Keratinocyte (primary cell): ENCODE results near the gene RNF175. TPM values are rescaled to one million over a fixed set of nuclear protein-coding genes. Genes with fewer than 3 reads are reported as not detected.

Source experiments
- DNase-seq: peaks from one replicate; pipeline ENCODE4 v3.0.0-alpha.2; 2011; ENCODE audit warnings: low read depth, missing footprints, low spot score
- FAIRE-seq: peaks from 2 replicates; lab custom pipeline; 2011; peaks lifted over from hg19 to GRCh38; lab: Jason Lieb, UNC
- H2AFZ ChIP-seq: 2 replicates; pipeline ENCODE4 v1.6.0; 2012; ENCODE audit warnings: low read length, control low read depth, inconsistent platforms; ENCODE audit not compliant: control insufficient read depth
- H3K27ac ChIP-seq: 2 replicates; pipeline ENCODE4 v1.5.1; 2011; ENCODE audit warnings: low read length; ENCODE audit not compliant: control insufficient read depth, insufficient read depth
- H3K27me3 ChIP-seq: 3 replicates; pipeline ENCODE4 v1.6.0; 2011; ENCODE audit warnings: low read length; ENCODE audit not compliant: control insufficient read depth, insufficient read depth; ENCODE audit errors: extremely low read depth
- H3K36me3 ChIP-seq, 2 experiments: 2 replicates in 1 of 2; 3 replicates in 1 of 2; pipeline ENCODE4 v1.5.1; 2011; ENCODE audit warnings: low read length in 2 of 2, mild to moderate bottlenecking in 1 of 2; ENCODE audit not compliant: control insufficient read depth in 2 of 2, insufficient read depth in 2 of 2; ENCODE audit errors: extremely low read depth in 1 of 2
- H3K4me1 ChIP-seq: 3 replicates; pipeline ENCODE4 v1.5.1; 2011; ENCODE audit warnings: low read length; ENCODE audit not compliant: control insufficient read depth, insufficient read depth; ENCODE audit errors: extremely low read depth
- H3K4me2 ChIP-seq: 3 replicates; pipeline ENCODE4 v1.6.0; 2011; ENCODE audit warnings: low read depth, low read length; ENCODE audit not compliant: control insufficient read depth, insufficient read depth; ENCODE audit errors: extremely low read depth
- H3K4me3 ChIP-seq, 3 experiments: fragments of 200-600 bp in 1 of 3; sonication (generic) in 1 of 3; 2 replicates in 2 of 3; 3 replicates in 1 of 3; pipeline ENCODE4 v1.5.1; 2011 to 2016; ENCODE audit warnings: low read length in 3 of 3, mild to moderate bottlenecking in 3 of 3, control low read depth in 2 of 3, inconsistent platforms in 1 of 3, low read depth in 1 of 3, mixed read lengths in 1 of 3, mixed run types in 1 of 3, moderate library complexity in 1 of 3; ENCODE audit not compliant: control insufficient read depth in 2 of 3, insufficient read depth in 2 of 3; ENCODE audit errors: extremely low read depth in 1 of 3
- H3K79me2 ChIP-seq: 2 replicates; pipeline ENCODE4 v1.6.0; 2012; ENCODE audit warnings: low read length; ENCODE audit not compliant: control insufficient read depth, insufficient read depth
- H3K9ac ChIP-seq: 3 replicates; pipeline ENCODE4 v1.6.0; 2011; ENCODE audit warnings: low read length; ENCODE audit not compliant: control insufficient read depth, insufficient read depth; ENCODE audit errors: extremely low read depth
- H3K9me1 ChIP-seq: 3 replicates; pipeline ENCODE4 v1.6.0; 2011; ENCODE audit warnings: low read length; ENCODE audit not compliant: control insufficient read depth, insufficient read depth; ENCODE audit errors: extremely low read depth
- H3K9me3 ChIP-seq: 2 replicates; pipeline ENCODE4 v1.5.1; 2012; ENCODE audit warnings: low read depth, low read length; ENCODE audit not compliant: control insufficient read depth
- H4K20me1 ChIP-seq: 3 replicates; pipeline ENCODE4 v1.6.0; 2011; ENCODE audit warnings: low read length; ENCODE audit not compliant: control insufficient read depth, insufficient read depth; ENCODE audit errors: extremely low read depth
- EZH2 ChIP-seq: IDR thresholded peaks from one replicate; pipeline ENCODE4 v1.6.1; 2012; ENCODE audit warnings: inconsistent platforms, mild to moderate bottlenecking, low read length, moderate library complexity
- dilution Hi-C: fragments of 300-500 bp; cut with MboI; formaldehyde crosslinking; loops from one replicate; pipeline ENCODE4 v1.7.0; 2020; ENCODE audit warnings: low sequenced_read_pairs; ENCODE audit not compliant: extremely low pct_ligation_motif_present
- polyA minus RNA-seq, 3 experiments: library from RNA; depleted of rRNA, polyadenylated mRNA; stranded (reverse); fragments of >200 nt; gene quantifications; 1 replicate in 1 of 3; 2 replicates in 1 of 3; 3 replicates in 1 of 3; pipeline ENCODE4 v1.2.3, GENCODE V29; 2011
- polyA plus RNA-seq, 5 experiments: library from polyadenylated mRNA; depleted of rRNA in 3 of 5; stranded (reverse) in 3 of 5; stranded (forward) in 1 of 5; unstranded in 1 of 5; fragments of >200 nt; gene quantifications; 1 replicate in 1 of 5; 2 replicates in 3 of 5; 3 replicates in 1 of 5; pipeline versions ENCODE4 v1.2.1 to v1.2.3, GENCODE V29; 2011 to 2012; ENCODE audit warnings: missing spikeins in 2 of 5, low read depth in 1 of 5, low replicate concordance in 1 of 5
- TF ChIP-seq, protein P1 (sequence below), 3 experiments: IDR thresholded peaks in 1 of 3; conservative IDR thresholded peaks in 1 of 3; optimal IDR thresholded peaks in 1 of 3; 2 replicates in 2 of 3; 3 replicates in 1 of 3; pipeline versions ENCODE3 to v1.5.1; 2011; ENCODE audit warnings: low read length in 3 of 3, mild to moderate bottlenecking in 3 of 3, moderate library complexity in 2 of 3, control low read depth in 1 of 3, inconsistent platforms in 1 of 3; ENCODE audit not compliant: insufficient read depth in 2 of 3; ENCODE audit errors: extremely low read depth in 1 of 3

RNF175 gene
- 0.04 to 0.08 TPM in 2 of 3 replicates, not detected in the other for polyA plus RNA-seq
- not detected for polyA plus RNA-seq (2011; ENCODE audit: low read depth)
- 0.04 TPM in 1 of 2 replicates, not detected in the other for polyA plus RNA-seq (2011; cell fraction: cytosol; rRNA removed)
- polyA plus RNA-seq (2011; cell fraction: nucleus; rRNA removed) = 0.05 and 0.09 TPM in 2 replicates
- not detected in 2 replicates for polyA plus RNA-seq (2012; ENCODE audit: low replicate concordance)
- polyA minus RNA-seq = not detected in 3 replicates
- not detected for polyA minus RNA-seq (2011; cell fraction: cytosol; rRNA and poly(A)+ RNA removed)
- polyA minus RNA-seq (2011; cell fraction: nucleus; rRNA and poly(A)+ RNA removed) = not detected in 2 replicates

- H4K20me1 ChIP-seq = no peaks in the 10 kb centered on the region
- H3K4me2 ChIP-seq = peak within 1 kb of the TSS; percentile 66
- no peaks in the 10 kb centered on the region for H3K36me3 ChIP-seq
- no peak within 1 kb of the TSS for H3K9ac ChIP-seq
- peaks cover 18% of the 10 kb centered on the region for H3K27me3 ChIP-seq
- peak; percentile 9 for TF ChIP-seq EZH2
- TF ChIP-seq, protein P1, sequence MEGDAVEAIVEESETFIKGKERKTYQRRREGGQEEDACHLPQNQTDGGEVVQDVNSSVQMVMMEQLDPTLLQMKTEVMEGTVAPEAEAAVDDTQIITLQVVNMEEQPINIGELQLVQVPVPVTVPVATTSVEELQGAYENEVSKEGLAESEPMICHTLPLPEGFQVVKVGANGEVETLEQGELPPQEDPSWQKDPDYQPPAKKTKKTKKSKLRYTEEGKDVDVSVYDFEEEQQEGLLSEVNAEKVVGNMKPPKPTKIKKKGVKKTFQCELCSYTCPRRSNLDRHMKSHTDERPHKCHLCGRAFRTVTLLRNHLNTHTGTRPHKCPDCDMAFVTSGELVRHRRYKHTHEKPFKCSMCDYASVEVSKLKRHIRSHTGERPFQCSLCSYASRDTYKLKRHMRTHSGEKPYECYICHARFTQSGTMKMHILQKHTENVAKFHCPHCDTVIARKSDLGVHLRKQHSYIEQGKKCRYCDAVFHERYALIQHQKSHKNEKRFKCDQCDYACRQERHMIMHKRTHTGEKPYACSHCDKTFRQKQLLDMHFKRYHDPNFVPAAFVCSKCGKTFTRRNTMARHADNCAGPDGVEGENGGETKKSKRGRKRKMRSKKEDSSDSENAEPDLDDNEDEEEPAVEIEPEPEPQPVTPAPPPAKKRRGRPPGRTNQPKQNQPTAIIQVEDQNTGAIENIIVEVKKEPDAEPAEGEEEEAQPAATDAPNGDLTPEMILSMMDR (optimal IDR thresholded peaks at IDR 0.05 in 1 of 3, IDR thresholded peaks at IDR 0.05 in 1 of 3, conservative IDR thresholded peaks at IDR 0.05 in 1 of 3; ENCODE audit: extremely low read depth in 1 of 3, insufficient read depth in 2 of 3, low read length in 3 of 3) = no peak
- dilution Hi-C loops = no loop called here
- H3K9me1 ChIP-seq = no peaks in the 10 kb centered on the region
- H3K79me2 ChIP-seq = no peaks in the 10 kb centered on the region
- no peaks in the 10 kb centered on the region for H3K9me3 ChIP-seq
- H3K27ac ChIP-seq = no peak within 1 kb of the TSS
- peak within 1 kb of the TSS in 2 of 3 experiments; percentile 46 to 47 for H3K4me3 ChIP-seq
- DNase-seq (no peak), FAIRE-seq (no peak)
- peak within 1 kb of the TSS; percentile 28 for H2AFZ ChIP-seq
- H3K4me1 ChIP-seq = no peaks in the 10 kb centered on the region
These were observed at the start of gene RNF175 for GRCh38 chr4:153759407-153760316. RNF175 (minus strand) TSS chr4:153760024; CDS start chr4:153759862, 162 bp downstream.

DNA sequence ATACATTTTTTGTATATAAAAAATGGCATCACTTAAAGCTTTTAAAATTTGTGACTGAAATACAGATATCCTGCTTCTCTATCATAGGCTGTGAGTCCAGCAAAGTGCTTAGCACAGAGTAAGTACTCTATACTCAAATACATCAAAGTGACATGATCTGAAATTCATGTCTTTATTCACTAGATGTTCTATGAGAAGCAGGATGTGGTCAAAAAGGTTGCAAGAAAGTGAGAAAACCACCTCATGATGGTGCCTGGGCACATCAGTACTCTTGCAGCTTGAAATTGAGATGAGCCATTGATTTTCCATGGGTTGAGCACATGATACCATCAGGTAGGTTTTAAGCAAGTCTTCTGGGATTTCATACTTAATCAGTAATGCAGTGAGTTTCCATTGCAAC is 49.5 kb upstream of the RNF175 start:
- no peaks in the 10 kb centered on the region for H3K9me1 ChIP-seq
- dilution Hi-C loops = no loop called here
- H2AFZ ChIP-seq = no peak overlapping the region
- no peak for TF ChIP-seq EZH2
- TF ChIP-seq, protein P1 (optimal IDR thresholded peaks at IDR 0.05 in 1 of 3, IDR thresholded peaks at IDR 0.05 in 1 of 3, conservative IDR thresholded peaks at IDR 0.05 in 1 of 3; ENCODE audit: extremely low read depth in 1 of 3, insufficient read depth in 2 of 3, low read length in 3 of 3) = no peak
- H3K79me2 ChIP-seq = no peaks in the 10 kb centered on the region
- H4K20me1 ChIP-seq = no peaks in the 10 kb centered on the region
- H3K4me1 ChIP-seq = no peaks in the 10 kb centered on the region
- FAIRE-seq (no peak), DNase-seq (no peak)
- H3K27ac ChIP-seq = no peak overlapping the region
- no peak overlapping the region for H3K4me2 ChIP-seq
- no peaks in the 10 kb centered on the region for H3K9me3 ChIP-seq
- H3K4me3 ChIP-seq = no peak overlapping the region
- H3K27me3 ChIP-seq = no peaks in the 10 kb centered on the region
- H3K9ac ChIP-seq = no peak overlapping the region
- no peaks in the 10 kb centered on the region for H3K36me3 ChIP-seq
